ENCODE results near the gene RTN4R. TPM values are rescaled to one million over a fixed set of nuclear protein-coding genes. Genes with fewer than 3 reads are reported as not detected.

The RTN4R gene
- total RNA-seq (2014; rRNA removed; shearing (Covaris generic)) = 1.2 and 1.9 TPM in 2 replicates

GRCh38 chr22:20268279-20269012, at the start of gene RTN4R:
RTN4R (minus strand) TSS chr22:20268318; CDS start chr22:20268092, 226 bp downstream.

Small RNA genes within 50 kb of the gene (small RNA-seq; reads per million reads assigned to genes)
- gene MIR1286 = not detected

Other genes with a start within 250 kb of the RTN4R start
- 8.9 and 16.8 TPM in 2 replicates for gene TANGO2, start 247.2 kb downstream of the RTN4R start, total RNA-seq (2014; rRNA removed; shearing (Covaris generic))
- gene DGCR8, start 188.1 kb downstream of the RTN4R start, total RNA-seq (2014; rRNA removed; shearing (Covaris generic)) = 29.8 and 39.3 TPM in 2 replicates
- gene RANBP1, start 152.2 kb downstream of the RTN4R start, total RNA-seq (2014; rRNA removed; shearing (Covaris generic)) = 393 and 406 TPM in 2 replicates
- gene TRMT2A, start 151.1 kb downstream of the RTN4R start, total RNA-seq (2014; rRNA removed; shearing (Covaris generic)) = 60.0 and 84.0 TPM in 2 replicates
- gene ZDHHC8, start 136.5 kb downstream of the RTN4R start, total RNA-seq (2014; rRNA removed; shearing (Covaris generic)) = 7.3 and 7.7 TPM in 2 replicates
- 3.2 and 3.3 TPM in 2 replicates for gene CCDC188, start 117.3 kb downstream of the RTN4R start, total RNA-seq (2014; rRNA removed; shearing (Covaris generic))
- 41.2 and 48.0 TPM in 2 replicates for gene DGCR6L, start 51.7 kb upstream of the RTN4R start, total RNA-seq (2014; rRNA removed; shearing (Covaris generic))
- gene ZNF74, start 125.8 kb upstream of the RTN4R start, total RNA-seq (2014; rRNA removed; shearing (Covaris generic)) = 9.0 and 14.7 TPM in 2 replicates
- gene SCARF2, start 169.5 kb upstream of the RTN4R start, total RNA-seq (2014; rRNA removed; shearing (Covaris generic)) = 5.0 and 6.7 TPM in 2 replicates
- gene KLHL22, start 227.5 kb upstream of the RTN4R start, total RNA-seq (2014; rRNA removed; shearing (Covaris generic)) = 7.3 and 12.3 TPM in 2 replicates
- gene MED15, start 239.3 kb upstream of the RTN4R start, total RNA-seq (2014; rRNA removed; shearing (Covaris generic)) = 43.2 and 43.8 TPM in 2 replicates

Data from A375 (cell line).